CD4-positive, alpha-beta T cell treated with Interleukin-10 for 1 hour (primary cell): ENCODE data around the gene KIF23.
"Not testable (repeated sequence)": the region's sequence is repeated elsewhere in the genome, so short reads cannot be mapped to it uniquely, and the experiment has no call there.

Experiments used
- DNase-seq: peaks from one replicate; pipeline ENCODE4 v3.0.0-alpha.2; 2020

KIF23 gene

DNA sequence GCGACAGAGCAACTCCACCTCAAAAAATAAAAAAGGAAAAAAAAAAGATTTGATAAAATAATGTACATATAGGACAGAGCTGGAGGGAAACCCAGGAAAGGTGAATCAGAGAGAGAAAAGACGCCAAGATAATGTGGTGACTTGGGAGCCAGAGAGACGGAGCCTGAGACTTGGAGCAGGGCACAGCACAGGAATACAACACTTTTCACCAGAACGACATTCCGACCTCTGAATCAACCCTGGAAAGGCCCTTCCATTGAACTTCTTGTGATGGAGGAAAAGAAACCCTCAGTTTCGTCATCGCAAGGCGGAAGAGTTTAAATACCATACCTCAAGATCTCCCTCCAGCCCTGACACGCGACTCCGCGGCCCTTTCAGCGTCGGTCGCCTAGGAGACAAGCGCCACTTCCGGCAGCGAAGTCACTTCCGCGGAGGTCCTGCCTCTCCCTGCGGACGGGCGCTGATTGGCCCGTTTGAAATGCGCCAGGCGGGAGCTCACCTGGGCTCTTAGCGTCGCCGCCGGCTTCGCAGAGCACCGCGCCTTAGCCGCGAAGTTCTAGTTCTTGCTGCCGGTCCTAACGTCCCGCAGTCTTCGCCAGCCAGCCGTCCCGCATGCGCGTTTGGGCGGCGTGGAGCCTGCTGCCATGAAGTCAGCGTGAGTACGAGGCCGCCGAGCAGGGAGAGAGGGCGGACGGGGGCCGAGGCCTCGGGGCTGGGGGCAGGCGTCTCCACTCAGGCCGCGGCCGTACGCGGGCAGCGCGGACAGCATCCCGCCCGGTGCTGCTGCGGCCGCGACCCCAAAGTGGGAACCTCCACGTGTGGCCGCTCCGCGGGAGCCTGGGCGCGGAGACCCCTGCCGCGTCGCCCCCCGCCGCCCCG lies at the start of gene KIF23:
Gene KIF23, plus strand, starts transcription at position 528 of the 879 bp plus-strand sequence. Its CDS starts 117 bp downstream, at position 645.
- DNase-seq: peak; percentile 94

DNA sequence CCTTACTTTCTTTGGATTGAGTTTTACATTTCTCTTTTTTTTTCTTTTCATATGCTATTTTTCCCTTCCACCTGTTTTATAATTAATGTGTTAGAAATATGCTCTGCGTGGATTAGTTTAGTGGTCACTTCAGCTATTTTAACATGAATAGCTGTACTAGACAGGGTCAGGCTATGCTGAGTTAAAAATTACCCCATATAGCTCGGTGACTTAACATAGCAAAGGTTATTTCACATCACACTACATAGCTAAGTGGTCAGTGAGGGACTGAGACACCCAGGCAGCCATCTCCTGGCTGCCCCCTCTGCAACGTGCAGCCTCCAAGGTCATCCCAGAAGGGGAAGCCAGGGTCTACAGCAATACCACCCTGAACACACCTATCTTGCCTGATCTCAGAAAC lies 46.9 kb upstream of the KIF23 start:
- DNase-seq: no peak

DNA sequence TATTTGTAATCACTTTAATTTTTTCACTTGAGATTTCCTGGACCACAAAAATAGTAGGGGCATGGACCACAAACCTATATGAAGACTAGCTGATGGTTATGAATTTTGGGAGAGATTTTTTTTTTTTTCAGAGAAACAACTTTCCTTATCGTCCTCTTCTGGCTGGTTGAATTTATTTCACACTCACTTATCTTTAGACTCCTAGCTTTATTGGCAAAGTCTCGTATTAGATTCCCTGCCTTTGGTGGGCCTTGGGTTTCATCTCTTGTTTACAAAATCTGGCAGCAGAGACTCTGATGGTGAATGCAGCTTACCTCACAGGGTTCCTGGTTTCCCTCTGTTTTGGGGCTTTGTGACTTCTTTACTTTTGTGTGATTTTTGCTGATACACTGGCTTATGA lies 44.5 kb upstream of the KIF23 start:
- no peak for DNase-seq

DNA sequence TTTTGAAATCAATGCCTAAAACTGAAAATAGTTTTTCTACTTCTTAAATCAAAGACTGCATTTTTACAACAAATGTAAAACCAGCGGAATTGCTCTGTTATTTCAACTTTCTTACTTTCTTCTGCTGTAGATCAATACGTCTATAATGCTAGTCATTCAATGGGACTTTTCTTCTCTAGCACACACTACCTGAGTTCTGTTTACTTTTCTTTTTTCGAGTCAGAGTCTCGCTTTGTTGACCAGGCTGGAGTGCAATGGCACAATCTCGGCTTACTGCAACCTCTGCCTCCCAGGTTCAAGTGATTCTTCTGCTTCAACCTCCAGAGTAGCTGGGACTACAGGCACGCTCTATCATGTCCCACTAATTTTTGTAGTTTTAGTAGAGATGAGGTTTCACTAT lies 40.7 kb upstream of the KIF23 start:
- DNase-seq: no peak

DNA sequence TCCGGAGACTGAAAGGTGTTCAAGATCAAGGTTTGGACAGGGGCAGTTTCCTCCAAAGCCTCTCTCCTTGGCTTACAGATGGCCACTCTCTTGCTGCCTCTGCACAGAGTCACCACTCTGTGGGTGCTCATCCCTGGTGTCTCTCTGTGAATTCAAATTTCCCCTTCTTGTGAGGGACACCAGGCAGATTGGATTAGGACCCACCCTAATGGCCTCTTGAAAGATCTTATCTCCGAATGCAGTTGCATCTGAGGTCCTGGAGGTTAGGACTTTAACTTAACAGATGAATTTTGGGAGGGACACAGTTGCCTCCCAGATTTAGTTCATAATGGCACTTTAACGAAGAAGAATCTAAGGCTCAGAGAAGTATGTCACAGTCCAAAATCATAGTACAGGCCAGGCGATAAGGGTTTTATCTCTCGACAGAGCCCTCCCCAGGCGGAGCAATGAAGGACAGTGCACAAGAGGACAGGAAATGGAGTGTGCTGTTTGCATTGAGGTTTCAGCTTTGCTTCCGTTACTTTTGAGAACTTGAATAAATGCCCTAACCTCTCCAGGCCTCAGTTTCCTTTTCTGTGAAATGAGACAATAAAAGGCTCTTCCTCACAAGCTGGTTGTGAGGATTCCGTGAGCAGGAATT lies 38.9 kb upstream of the KIF23 start:
- DNase-seq: no peak

DNA sequence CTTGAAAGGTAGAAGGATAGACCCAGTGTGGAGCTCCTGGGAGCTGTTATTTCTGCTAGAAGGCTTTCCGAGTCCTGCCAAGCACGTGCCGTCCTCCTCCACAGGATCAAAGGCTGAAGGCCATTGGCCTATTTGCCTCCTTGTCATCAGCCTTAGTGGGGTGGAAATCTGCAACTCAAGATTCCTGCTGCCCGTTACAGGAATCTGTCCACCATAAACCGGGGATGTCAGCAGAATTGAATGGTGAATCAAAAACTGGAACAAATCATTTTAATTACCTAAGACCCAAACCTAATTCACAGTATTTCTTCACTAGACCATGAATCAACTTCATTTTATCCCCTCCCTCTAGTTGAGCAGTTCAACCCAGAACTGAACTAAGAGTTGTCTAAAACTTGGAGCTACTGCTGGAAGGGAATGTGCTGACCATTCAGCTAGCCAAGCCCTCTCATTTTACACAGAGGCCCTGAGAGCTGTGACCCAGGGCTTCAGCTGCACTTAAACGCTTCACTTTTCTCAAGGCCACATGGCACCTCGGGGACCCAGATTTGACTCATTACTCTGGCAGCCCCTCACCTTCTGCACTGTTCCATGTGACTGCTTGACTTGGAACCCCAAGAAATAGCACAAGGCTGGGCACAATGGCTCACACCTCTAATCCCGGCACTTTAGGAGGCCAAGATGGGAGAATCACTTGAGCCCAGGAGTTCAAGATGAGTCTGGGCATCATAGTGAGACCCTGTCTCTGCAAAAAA lies 36.8 kb upstream of the KIF23 start:
- no peak for DNase-seq

DNA sequence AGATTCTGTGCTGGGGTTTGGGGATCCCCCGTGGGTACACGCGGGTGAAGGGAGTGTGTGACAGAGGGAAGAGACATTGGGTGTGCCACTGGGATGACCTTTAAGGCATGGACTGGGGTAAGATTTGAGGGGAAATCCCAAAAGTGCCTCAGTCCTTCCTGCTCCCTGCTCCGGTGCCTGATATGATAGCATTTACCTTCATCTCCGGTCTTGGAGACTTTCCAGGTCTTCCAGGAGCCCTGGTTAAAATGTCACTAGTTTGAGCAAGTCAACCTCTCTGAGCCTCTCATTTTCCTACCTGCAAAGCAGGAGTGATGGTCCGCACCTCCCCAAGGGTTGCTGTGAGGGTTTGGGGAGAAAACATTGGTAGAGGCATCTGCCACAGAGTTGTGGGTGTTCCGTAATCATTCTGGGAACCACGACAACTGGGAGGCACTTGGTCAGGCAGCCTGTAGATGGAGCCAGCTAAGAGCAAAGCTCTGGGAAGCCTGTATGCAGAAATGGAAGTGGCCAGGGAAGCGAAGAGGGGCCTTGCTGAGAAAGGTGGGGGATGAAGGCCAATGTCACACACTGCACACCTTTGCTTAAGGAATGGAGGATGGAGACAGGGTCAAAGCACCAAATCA lies 33.9 kb upstream of the KIF23 start:
- no peak for DNase-seq

DNA sequence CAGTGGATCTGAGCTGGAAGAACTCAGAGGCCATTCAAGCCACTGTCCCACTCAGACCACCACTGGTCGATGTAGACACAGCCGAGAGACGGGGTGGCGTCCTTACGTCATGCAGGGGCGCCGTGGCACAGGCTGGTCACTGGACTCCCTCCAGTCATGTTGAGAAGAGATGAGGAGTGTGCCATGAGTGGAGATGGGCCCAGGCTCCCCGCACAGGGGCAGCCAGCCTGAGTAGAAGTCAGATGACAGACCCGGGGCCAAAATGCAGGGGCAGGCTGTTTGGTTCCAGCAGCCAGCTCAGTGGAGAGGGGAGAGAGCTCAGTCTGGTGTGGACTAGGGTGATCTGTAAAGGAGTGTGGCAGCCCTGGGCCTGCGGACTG lies 33.4 kb upstream of the KIF23 start:
- DNase-seq: no peak

DNA sequence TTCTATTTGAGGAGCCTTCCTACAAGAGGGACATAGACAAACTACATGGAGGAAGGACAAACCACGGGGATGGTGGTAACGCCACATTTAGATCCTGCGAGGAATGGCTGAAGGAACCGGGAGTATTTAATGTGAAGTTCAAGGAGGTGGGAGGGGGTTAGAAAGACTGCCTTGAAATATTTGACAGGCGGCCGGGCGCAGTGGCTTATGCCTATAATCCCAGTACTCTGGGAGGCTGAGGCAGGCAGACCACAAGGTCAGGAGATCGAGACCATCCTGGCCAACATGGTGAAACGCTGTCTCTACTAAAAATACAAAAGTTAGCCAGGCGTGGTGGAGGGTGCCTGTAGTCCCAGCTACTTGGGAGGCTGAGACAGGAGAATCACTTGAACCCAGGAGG lies 32.0 kb upstream of the KIF23 start:
- not testable (repeated sequence) for DNase-seq

DNA sequence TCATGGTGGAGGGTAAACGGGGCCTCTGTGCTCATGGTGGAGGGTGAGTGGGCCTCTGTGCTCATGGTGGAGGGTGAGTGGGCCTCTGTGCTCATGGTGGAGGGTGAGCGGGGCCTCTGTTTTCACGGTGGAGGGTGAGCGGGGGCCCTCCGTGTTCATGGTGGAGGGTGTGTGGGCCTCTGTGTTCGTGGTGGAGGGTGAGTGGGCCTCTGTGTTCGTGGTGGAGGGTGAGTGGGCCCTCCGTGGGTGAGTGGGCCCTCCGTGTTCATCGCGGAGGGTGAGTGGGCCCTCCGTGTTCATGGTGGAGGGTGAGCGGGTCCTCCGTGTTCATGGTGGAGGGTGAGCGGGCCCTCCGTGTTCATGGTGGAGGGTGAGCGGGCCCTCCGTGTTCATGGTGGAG lies 30.1 kb upstream of the KIF23 start:
- DNase-seq: not testable (repeated sequence)

DNA sequence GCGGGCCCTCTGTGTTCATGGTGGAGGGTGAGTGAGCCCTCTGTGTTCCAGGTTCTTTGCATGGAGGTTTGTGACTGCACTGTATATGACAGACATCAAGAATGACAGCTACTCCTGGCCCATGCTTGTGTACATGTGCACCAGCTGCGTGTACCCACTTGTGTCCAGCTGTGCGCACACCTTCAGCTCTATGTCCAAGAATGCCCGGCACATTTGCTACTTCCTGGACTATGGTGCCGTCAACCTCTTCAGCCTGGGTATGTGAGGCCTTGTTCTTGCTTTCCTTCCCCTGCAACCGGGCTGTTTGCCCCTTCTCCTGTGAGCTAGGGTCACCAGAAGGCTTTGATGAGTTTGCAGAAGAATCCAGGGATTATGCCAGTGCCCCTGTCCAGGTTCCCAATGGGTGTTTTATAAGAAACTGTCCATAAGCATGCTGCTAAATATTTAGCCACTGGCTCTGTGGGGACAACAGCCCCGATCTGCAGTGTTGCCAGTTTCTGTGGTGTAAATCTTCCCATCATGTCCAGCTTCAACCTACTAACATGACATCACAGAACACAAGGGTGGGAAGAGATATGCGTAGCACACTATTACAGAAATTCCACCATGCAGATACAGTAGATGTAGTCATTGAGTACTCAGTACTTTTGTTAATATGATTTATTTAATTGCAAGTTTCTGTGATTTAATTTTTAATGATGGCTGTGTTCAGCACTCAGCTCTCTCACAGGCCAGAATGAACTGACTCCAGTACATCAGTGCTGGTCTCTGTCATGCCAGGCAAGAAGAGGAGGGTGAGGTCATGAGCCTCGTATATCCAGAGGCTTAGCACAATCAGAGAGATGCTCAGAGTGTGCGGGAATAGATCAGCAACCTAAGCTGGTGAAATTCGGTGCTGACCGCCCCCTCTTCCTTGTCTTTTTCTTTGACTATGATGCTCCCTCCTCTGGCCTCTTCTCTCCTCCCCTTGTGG lies 29.2 kb upstream of the KIF23 start:
- DNase-seq: no peak

DNA sequence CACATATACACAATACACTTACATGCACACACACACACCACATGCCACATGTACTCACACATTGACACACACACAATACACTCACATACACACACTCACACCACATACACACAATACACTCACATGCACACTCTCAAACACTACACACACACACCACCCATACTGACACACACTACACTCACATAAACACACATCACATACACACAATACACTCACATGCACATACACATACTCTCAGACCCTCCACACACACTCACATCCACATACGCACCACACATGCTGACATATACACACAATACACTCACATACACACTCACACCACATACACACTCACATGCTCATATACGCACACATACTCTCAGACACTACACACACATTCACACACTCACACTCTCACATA lies 28.3 kb upstream of the KIF23 start:
- no peak for DNase-seq

DNA sequence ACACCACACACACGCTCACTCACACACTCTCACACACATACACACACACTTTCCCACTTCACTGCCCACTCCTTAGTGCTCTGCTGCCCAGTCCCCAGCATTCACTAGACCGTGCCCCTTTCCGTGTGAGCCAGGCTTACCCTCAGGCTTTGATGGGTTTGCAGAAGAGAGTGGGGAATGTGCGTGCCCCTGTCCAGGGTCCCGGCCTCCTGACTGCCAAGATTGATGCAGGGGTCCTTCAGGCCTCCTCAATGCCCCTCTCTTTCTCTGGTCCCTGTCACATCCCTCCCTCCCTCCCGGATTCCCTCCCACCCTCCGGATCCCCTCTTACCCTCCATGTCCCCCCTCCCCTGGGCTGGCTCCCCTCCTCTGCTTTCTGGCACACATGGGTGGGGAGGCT lies 27.9 kb upstream of the KIF23 start:
- no peak for DNase-seq

DNA sequence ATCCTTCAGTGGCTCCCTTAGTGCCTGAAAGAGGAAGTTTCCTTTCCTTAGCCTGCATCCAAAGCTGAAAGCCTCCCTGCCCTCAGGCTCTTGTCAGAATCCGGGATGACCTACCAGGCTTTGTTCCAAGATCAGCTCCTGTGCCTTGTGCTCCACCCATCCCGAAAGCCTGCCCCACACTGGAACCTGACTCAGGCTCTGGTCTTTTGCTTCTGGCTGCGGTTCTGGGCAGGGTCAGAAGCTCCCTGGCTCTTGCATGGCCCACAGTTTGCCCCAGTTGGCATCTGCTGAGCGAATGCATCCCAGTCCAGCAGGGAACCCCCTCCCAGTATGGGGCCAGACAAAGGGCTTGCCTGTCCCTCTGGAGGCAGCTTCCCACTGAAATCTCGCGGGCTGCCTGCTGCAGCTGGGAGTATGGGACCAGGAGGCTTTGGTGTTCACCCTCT lies 25.9 kb upstream of the KIF23 start:
- DNase-seq: no peak

DNA sequence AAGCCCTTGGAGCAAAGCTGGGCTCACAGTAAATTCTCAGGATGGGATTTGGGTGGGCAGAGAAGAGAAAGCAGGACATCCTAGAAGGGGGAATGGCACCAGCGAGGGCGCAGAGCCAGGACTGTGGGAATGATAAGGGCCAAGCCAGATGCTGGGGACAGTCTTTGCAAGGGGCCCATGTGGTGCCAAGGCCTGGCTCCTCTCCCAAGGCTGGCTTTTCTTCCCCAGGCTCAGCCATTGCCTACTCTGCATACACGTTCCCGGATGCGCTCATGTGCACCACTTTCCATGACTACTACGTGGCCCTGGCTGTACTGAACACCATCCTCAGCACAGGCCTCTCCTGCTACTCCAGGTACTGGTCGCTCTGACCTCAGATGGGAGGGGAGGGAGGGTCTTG lies 24.7 kb upstream of the KIF23 start:
- no peak for DNase-seq

DNA sequence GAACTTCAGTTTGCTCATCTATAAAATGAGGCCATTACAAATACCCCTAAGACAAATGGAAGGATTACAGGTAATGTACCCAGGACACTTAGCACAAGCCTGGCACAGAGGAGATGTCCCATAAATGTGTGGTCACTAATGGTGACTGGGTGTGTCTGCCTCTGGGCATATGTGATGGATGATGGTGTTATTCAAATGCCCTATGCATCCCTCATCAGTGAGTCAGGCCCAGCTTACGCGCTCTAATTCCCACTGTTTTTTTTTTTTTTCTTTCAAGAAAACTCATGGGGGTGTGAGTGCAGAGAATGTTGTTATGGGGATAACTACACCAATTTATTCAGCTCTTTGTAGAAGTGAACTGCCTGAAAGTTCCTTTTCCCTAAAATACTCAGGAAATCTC lies 23.6 kb upstream of the KIF23 start:
- no peak for DNase-seq

DNA sequence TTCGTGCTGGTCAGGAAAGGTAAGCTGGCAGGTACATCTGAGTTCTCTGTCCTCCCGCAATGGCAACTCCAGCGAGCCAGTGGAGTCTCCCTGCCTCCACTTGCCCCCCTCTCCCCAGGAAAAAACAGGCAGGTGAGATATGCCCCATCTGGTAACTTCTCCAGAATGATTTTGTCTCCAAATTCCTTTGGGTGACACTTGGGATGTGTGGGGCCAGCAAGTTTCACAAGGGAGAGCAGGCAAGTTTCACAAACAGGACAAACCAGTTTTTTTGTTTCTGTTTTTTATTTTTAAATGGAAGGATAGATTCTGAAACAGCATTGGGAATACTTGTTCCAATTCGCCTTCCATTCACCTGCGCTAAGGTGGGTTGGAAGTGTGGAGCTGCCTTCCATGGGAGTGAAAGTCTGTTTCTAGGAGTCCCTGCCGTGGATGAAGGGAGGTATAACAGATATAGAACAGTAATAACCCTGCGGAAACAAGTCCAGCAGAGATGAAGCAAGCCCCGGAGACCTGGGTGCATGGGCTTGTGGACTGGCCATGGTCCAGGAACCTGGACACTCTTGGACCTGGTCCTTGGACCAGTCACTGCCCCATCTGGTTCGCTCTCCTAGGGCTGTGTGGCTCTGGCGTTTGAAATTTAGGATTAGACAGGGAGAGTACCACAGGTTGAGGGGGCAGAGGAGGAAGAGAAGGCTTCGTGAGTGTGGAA lies 22.9 kb upstream of the KIF23 start:
- no peak for DNase-seq

DNA sequence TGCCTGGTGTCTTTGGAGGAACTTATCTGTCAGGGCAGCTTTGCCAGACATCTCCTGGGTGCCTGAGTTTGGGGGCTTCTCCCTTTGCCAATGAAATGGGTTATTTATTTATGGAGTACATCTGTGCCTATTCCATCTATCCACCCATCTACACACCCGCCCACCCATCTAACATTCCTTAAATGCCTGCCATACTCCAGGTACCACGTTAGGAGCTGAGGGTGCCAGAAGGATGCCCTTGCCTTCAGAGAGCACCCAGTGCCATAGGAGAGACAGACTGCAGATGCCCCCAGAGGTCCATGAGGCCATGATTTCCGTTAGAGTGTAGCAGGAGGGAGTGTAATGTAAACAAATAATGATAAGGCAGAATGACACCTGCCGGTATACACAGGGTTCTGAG lies 21.8 kb upstream of the KIF23 start:
- no peak for DNase-seq

DNA sequence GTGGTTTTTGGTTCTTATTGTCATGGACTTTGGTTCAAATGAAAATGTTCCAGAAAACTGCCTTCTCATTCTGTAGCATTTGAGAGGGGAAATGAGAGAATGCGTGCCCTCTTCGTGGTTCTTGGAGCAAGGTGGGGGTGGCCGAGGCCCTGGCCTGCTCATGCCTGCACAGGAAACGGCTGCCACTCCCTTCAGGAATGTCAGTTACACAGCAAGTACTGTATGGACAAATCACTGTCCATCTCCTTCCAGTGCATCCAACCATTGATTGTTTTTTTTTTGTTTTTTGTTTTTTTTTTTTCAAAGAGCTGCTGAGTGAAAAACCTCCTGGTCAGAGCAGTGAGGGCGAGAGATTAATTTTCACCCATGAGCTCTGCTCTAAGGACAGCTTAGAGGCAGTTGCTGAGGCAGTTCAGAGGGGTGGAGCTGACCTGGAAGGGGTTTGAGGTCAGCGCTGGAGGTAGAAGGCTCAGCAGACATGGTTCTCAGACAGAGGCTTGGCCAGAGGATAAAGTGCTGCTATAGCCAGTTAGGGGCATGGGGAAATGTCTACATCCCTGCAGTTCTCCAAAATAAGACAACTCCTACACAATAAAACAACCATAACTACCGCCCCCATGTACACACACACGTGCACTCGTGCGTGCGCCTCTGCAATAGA lies 20.2 kb upstream of the KIF23 start:
- no peak for DNase-seq

DNA sequence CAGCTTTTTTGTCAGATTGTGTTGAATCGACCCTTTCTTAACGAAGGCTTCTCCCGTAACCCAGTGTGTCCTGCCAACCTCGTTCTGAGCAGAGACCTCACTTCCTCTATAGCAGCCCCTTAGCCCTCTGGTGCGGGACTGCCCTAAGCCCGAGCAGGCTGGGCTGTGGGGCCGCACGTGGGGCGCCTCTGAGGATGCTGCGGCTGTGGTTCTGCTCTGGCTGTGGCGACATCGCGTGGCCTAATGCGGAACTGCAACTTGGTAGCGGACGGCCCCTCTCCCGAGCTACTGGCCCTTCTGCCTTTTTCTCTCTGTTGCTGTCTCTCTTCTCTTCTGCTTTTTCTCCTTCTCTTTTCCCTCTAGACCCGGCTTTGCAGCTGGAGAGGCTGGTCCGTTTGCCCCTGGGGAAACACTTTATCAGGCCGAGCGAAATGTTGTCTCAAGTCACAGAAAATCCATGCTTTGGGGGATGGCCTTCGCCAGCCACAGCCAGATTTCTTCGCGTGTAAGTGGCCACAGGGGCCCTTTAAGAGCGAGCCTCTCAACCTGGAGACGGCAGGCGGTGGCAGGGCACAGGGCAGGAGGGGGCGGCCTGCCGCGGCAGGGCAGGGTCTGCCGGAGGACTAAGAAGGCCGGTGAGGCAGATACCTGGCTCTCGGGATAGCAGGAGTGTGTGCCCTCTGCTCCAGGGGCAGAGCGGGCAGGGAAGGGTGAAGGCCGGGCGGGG lies 19.4 kb upstream of the KIF23 start:
- DNase-seq: peak; percentile 78
